ENCODE data around the gene GHSR. TPM values are rescaled to one million over a fixed set of nuclear protein-coding genes. Genes with fewer than 3 reads are reported as not detected.

The GHSR gene
- total and polyA plus RNA-seq, 7 donors = not detected

GRCh38 chr3:172398484-172398883 is 49.8 kb downstream of the GHSR start:
- ATAC-seq (no peak), DNase-seq (no peak)
- intact Hi-C loops (cut with DNase I) = no loop called here
- H3K36me3 ChIP-seq (ENCODE audit: insufficient read depth in 1 of 2, low read depth in 1 of 2) = peaks cover 0 to 33% of the 10 kb centered on the region in 2 donors
- no peaks in the 10 kb centered on the region for H3K9me3 ChIP-seq
- no peak overlapping the region for H3K4me3 ChIP-seq
- 90 to 96% (median 92%) methylated on average over 4 of the region's 4 CpGs for WGBS, 3 donors
- no peak overlapping the region for H3K27ac ChIP-seq
- no peaks in the 10 kb centered on the region for H3K4me1 ChIP-seq
- TF ChIP-seq, protein P1, sequence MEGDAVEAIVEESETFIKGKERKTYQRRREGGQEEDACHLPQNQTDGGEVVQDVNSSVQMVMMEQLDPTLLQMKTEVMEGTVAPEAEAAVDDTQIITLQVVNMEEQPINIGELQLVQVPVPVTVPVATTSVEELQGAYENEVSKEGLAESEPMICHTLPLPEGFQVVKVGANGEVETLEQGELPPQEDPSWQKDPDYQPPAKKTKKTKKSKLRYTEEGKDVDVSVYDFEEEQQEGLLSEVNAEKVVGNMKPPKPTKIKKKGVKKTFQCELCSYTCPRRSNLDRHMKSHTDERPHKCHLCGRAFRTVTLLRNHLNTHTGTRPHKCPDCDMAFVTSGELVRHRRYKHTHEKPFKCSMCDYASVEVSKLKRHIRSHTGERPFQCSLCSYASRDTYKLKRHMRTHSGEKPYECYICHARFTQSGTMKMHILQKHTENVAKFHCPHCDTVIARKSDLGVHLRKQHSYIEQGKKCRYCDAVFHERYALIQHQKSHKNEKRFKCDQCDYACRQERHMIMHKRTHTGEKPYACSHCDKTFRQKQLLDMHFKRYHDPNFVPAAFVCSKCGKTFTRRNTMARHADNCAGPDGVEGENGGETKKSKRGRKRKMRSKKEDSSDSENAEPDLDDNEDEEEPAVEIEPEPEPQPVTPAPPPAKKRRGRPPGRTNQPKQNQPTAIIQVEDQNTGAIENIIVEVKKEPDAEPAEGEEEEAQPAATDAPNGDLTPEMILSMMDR (IDR thresholded peaks at IDR 0.05) = no peak
- H3K27me3 ChIP-seq (ENCODE audit: insufficient read depth in 3 of 3, low read length in 2 of 3) = no peaks in the 10 kb centered on the region

- ATAC-seq = peak in 3 of 4 donors; percentile 43 to 75 (median 65)
- H3K36me3 ChIP-seq (ENCODE audit: insufficient read depth in 1 of 2, low read depth in 1 of 2) = peaks cover 0 to 33% of the 10 kb centered on the region in 2 donors
- intact Hi-C loops (cut with DNase I) = no loop called here
These were observed 50.4 kb downstream of the GHSR start for GRCh38 chr3:172397716-172398405.

GRCh38 chr3:172396400-172396799 is 51.9 kb downstream of the GHSR start:
- TF ChIP-seq, protein P1 (IDR thresholded peaks at IDR 0.05) = no peak
- WGBS, 3 donors = 84 to 87% (median 86%) methylated on average over 7 of the region's 7 CpGs

More at GRCh38 chr3:172397716-172398405, 50.4 kb downstream of the GHSR start:
- H3K27ac ChIP-seq = no peak overlapping the region
- DNase-seq = no peak
- H3K4me3 ChIP-seq = no peak overlapping the region
- WGBS, 3 donors = 35 to 53% (median 39%) methylated on average over 1 of the region's 1 CpG
- H3K27me3 ChIP-seq (ENCODE audit: insufficient read depth in 3 of 3, low read length in 2 of 3) = no peaks in the 10 kb centered on the region
- H3K4me1 ChIP-seq = no peaks in the 10 kb centered on the region
- H3K9me3 ChIP-seq = no peaks in the 10 kb centered on the region
- TF ChIP-seq, protein P1 (IDR thresholded peaks at IDR 0.05) = no peak

GRCh38 chr3:172394692-172395091 is 53.6 kb downstream of the GHSR start:
- no peaks in the 10 kb centered on the region for H3K27me3 ChIP-seq (ENCODE audit: insufficient read depth in 3 of 3, low read length in 2 of 3)
- H3K36me3 ChIP-seq (ENCODE audit: insufficient read depth in 1 of 2, low read depth in 1 of 2) = peaks cover 0 to 32% of the 10 kb centered on the region in 2 donors
- 96 to 99% (median 96%) methylated on average over 2 of the region's 2 CpGs for WGBS, 3 donors
- H3K4me1 ChIP-seq = peaks cover 20% of the 10 kb centered on the region
- ATAC-seq (no peak), DNase-seq (no peak)
- no peaks in the 10 kb centered on the region for H3K9me3 ChIP-seq
- no peak overlapping the region for H3K27ac ChIP-seq
- no peak overlapping the region for H3K4me3 ChIP-seq
- intact Hi-C loops (cut with DNase I) = no loop called here
- TF ChIP-seq, protein P1 (IDR thresholded peaks at IDR 0.05) = no peak

More at GRCh38 chr3:172396400-172396799, 51.9 kb downstream of the GHSR start:
- ATAC-seq (no peak), DNase-seq (no peak)
- no peaks in the 10 kb centered on the region for H3K9me3 ChIP-seq
- no peak overlapping the region for H3K27ac ChIP-seq
- no peak overlapping the region for H3K4me3 ChIP-seq
- H3K27me3 ChIP-seq (ENCODE audit: insufficient read depth in 3 of 3, low read length in 2 of 3) = no peaks in the 10 kb centered on the region
- H3K36me3 ChIP-seq (ENCODE audit: insufficient read depth in 1 of 2, low read depth in 1 of 2) = peaks cover 0 to 33% of the 10 kb centered on the region in 2 donors
- H3K4me1 ChIP-seq = peaks cover 12% of the 10 kb centered on the region
- intact Hi-C loops (cut with DNase I) = no loop called here

Other genes starting within 250 kb of the GHSR start
- gene TNFSF10, start 75.0 kb upstream of the GHSR start, total RNA-seq = 10 to 100 TPM in 2 of 4 donors, 1 to 10 TPM in 2; 5.5 to 18.6 (median 9.2) TPM
- gene TNFSF10, start 75.0 kb upstream of the GHSR start, polyA plus RNA-seq = 10 to 100 TPM in 2 of 3 donors, 1 to 10 TPM in 1; 9.8 to 17.6 (median 10.3) TPM